ENCODE results near the gene HERC2.
"Not testable (repeated sequence)": the region's sequence is repeated elsewhere in the genome, so short reads cannot be mapped to it uniquely, and the experiment has no call there.

The HERC2 gene

DNA sequence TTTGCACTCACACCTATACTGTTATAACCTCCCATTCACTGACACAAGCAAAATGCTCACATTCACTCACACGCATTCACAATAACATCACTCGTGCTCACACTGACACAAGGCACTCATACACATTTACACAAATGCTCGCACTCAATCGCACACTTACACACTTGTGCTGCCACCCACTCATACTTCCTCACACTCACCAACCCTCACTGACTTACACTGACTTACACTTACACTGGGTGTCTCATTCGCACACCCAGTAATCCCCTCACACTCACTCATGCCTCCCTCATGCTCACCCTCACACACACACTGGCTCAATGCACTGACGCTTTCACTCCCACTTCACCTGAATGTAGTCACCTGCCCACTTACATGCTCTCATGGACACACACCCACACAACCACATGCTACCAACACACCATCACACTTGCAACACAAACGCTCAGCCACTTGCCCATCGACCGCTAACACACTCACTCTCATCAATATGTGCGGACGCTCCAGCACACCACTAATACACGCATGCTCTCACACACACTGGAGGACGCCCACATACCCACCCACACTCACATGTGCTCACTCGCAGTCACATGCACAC is 104.9 kb downstream of the HERC2 start:
- not testable (repeated sequence) for DNase-seq

DNA sequence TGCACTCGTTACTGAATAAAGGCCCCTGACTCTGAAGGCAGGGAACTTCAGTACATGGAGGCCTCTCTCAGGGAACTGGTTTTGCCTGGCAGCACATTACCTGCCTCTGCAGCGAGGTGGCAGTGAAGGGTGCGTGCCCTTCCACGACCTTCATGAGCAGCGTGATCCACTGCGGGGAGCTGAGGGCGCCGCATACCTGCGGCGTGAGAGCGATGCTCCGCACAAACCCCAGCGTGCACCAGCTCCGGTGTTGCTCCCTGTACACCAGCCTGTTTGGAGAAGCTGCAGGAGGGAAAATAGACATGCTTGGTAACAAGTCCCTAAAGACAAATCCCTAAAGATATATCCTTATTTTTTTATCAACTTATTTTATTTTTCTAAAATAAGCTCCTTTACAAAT is 106.5 kb downstream of the HERC2 start:
- not testable (repeated sequence) for DNase-seq

DNA sequence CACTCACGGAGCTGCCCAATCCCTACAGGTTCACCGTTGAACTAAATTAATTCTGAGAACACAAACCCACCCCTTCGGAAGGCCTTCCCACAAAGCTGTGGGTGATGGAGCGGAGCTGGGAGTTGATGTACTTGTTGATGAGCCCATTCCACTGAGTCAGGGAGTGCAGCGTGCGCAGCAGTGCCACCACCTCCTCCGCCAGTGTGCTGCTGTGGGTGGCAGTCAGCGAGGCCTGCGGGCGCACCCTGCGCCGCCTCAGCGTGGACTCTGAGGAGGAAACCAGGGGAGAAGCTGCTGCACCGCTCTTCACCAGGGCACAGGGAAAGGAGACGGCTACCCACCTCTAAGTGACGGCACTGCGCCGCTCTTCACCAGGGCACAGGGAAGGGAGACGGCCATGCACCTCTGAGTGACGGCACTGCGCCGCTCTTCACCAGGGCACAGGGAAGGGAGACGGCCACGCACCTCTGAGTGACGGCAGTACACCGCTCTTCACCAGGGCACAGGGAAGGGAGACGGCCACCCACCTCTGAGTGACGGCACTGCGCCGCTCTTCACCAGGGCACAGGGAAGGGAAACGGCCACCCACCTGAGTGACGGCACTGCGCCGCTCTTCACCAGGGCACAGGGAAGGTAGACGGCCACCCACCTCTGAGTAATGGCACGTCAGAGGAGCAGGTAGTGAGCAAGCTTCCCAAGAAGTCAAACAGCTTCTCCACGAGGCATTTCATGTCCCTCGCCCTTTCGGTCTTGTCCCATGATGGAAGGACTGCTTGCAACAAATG is 107.8 kb downstream of the HERC2 start:
- DNase-seq = not testable (repeated sequence)

DNA sequence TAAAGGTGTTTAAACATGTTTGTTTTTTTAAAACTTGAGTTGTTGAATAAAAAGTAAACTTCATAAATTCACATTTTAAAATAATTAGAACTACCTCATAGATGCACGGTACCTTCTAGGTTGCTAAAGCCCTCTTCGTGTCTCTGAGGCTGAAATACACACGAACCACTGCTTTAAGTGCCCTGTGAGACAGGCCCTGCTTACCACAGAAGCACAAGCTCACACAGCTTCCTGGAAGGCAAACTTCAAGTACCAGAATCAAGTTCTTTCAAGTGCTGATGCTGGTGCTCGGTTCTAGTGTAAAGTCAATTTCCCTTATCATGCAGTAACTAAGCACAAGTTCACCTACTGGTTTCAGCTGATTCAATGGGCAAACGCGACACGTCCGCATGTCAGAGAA is 108.6 kb downstream of the HERC2 start:
- not testable (repeated sequence) for DNase-seq

DNA sequence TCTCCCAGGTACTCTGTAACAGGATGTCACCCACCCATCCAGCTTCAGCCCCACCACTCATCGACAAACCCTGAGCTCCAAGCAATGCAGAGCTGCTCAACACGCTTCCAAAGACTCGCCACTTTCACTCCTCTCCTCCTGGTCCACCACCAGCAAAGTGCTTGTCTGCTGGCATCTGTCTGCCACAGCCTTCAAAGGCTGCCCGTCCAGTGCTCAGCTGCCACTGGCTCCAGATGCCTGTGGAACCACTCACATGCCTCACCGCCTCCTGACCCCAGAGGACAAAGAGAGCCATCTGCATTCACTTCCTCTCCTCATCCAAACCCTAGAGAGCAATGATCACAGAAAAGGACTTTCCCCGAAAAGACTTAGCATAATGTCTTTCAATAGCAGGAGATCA is 113.4 kb downstream of the HERC2 start:
- DNase-seq = no peak

- not testable (repeated sequence) for DNase-seq
Observed at GRCh38 chr15:28205640-28206039, 116.3 kb downstream of the HERC2 start.

DNA sequence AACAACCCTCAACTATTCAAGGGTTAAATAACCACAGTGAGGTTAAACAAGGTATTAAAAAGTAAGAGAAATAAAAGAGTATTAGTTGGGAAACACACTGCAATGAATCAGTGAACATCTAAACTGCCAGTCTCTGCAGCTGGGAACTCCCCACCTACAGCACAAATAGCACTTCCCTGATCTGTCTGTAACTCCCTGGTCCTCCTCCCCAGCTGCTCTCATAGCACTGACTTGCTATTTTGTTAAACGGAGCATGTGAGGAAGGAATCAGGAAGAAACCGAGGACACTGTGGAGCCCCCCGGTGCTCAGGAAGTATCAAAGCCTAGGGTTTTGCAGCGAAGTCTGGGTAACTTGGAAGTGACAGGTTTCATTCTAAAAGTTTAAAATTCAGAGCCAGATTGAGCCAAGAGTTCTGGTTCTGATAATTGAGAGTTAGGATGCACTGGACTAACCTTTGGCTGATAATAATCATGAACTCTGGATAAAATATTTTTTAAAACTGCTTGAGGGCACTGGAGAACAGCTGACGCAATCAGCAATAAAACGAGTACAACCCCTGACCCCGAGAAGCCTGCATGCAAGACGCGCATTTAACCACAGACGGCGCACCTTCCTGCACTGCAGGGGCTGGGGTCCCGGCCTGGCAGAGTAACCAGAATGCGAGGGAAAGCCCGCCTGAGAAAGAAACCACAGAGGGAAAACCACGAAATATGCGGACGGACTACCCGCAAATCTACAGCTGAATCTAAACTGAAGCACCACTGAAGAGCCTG is 118.7 kb downstream of the HERC2 start:
- DNase-seq = not testable (repeated sequence)

DNA sequence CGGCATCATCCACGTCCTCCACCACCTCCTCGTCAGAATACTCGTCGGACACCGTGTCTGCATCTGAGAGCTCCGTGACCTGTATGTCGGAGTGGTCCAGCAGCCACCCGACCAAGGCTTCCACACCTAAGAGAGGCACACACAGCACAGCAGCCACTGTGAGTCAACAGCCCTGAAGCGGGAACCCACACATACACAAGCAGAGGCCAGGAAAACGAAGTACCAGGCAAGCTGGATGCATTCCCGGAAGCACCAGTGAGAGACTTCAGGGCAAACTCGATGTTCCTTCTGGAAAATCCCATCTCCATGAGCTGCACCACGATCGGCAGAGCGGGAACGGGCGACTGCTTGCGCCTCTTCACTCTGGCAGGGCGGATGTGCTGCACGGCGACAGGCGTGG is 119.9 kb downstream of the HERC2 start:
- not testable (repeated sequence) for DNase-seq

DNA sequence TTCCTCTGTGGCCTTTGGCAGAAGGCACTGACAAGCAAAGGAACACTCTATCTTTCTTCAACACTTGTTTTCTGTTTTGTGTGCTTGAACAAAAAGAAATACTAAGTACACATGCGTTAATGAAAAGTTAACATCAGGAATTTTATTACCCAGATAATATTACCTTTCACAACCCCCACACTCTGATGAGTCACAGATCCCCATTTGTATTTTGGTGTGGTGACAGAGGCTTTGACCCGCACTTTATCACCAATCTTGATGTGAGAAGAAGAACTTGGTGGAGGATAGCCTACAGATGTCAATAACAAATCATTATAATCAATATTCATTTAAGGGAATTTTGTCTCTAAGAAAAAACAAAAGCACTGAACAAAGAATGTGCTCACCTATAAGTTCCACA is 123.8 kb downstream of the HERC2 start:
- DNase-seq = not testable (repeated sequence)

- not testable (repeated sequence) for DNase-seq
Observed at GRCh38 chr15:28197694-28198093, 124.3 kb downstream of the HERC2 start.

DNA sequence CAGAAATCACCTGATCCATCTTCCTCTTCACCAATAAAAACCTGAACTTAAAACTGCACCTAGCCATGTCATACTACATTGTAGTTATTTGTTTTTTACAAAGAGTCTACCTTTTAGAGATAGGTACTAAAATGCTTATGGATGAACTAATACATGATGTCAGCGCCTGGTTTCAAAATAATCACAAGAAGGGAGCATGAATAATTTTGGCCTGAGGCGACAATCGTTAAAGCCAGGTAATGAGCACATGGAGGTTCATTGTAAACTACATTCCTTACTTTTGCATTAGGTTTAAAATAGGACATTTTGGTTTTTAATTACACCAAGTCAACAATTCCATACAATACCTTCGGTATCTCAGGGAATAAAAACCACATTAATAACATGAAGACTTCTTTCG is 125.4 kb downstream of the HERC2 start:
- not testable (repeated sequence) for DNase-seq

DNA sequence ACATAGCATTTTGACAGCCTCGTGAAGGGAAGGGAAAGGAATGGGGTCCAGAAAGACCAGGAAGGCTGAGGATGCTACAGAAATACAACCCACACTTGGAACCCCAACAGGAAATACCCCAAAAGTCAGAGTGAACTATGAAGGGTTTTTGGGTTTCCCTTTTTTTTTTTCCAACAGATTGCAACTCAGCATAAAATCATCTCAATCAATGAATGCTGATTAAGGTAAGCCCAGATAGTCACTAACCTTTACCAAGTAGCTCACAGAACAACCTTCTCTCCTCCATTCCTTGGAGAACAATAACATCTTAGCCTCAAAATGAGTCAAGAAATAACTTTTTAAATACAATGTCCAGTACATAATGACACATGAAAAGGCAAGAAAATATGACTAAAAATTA is 129.2 kb downstream of the HERC2 start:
- no peak for DNase-seq

DNA sequence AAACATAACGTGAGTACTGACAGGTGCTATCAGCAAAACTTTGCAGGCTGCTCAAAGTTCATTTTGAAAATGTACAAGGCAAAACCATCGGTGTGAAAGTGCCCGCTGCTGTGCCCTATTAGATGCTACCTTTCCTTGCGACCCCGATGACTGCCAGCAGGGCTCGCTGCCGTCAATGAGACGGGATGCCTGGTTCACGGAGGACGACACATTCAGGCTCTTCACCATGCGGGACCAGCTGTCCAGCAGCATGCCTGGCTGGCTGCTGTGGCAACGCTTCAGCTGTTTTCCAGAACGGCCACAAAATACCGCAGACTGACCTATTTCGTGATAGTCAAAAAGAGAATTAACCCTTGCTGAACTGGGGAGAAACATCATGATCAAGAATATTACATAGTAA is 130.1 kb downstream of the HERC2 start:
- DNase-seq = no peak

DNA sequence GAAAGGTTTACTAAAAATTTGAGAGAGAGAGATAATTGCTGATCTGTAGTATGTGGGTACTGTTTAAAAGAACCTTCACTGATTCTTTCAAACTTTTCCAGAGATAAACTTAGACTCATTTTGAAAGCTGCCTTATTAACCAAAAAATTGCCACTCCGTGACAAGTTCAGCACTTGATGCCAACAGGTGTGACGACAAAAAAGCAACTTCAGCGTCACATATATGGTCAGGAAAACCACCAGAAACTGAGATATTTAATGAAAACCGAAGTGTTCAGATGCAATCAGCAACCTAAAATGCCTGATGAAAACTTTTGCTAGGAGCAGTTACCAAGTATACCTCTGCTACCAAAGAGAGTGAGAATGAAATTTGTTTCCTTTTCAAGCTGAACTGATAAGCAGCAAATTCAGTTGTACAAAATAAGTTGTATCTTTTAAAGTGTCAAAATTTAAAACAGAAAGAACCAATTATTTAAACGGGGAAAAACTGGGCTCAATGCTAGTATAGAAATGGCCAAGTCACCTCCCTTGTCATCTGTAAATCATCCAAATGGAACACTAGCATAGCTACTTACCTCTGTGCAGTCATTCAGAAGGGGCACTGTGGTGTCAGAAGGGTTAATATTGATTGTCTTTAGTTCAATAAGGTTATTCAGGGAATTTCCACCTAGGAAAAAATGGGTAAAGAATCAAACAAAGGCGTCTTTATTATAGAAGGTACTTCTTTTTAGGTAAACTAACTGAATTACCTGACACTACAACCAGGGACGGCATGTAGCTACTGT is 131.4 kb downstream of the HERC2 start:
- DNase-seq = no peak

GRCh38 chr15:28185148-28185895 is 136.7 kb downstream of the HERC2 start:
- no peak for DNase-seq

- no peak for DNase-seq
Observed at GRCh38 chr15:28184166-28184565, 137.8 kb downstream of the HERC2 start.

DNA sequence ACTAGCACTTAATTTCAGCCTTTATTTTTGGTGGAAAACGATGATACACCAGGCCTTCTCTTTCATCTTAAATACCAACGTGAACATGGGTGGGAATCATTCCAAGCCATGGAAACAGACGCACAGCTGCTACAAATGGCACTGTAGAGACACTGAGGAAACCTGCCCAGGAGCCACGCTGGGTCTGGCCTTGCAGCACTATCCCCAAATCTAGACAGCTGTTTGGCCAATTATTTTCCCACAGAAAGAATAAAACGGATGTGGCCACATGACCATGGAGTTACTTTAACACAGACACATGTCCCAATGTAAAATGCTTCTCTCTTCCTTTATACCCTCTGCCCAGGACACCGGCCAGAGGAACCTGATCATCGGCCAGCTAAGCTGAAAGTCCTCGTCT is 139.2 kb downstream of the HERC2 start:
- no peak for DNase-seq

- DNase-seq = no peak
Observed at GRCh38 chr15:28182216-28182615, 139.8 kb downstream of the HERC2 start.

- no peak for DNase-seq
Observed at GRCh38 chr15:28181366-28181765, 140.6 kb downstream of the HERC2 start.

- DNase-seq = no peak
Observed at GRCh38 chr15:28179270-28179669, 142.7 kb downstream of the HERC2 start.

DNA sequence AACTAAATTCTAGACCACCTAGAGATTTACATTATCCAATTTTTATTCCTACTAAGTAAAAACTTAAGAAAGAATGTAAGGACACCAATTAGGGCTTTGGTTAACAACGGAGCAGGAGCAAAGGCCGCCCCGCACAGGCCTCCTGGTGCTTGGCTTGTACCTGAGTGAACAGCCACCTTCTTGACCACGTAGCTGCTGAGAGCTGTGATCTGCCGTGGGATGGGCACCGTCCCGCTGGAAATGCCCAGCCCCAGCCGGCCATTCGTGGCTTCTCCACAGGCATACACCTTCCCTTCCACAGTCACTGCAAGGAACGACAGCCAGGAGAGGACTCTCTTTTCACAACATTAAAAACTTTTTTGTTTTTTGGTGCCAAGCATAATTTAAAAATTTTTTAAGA is 143.3 kb downstream of the HERC2 start:
- DNase-seq = no peak

DNA sequence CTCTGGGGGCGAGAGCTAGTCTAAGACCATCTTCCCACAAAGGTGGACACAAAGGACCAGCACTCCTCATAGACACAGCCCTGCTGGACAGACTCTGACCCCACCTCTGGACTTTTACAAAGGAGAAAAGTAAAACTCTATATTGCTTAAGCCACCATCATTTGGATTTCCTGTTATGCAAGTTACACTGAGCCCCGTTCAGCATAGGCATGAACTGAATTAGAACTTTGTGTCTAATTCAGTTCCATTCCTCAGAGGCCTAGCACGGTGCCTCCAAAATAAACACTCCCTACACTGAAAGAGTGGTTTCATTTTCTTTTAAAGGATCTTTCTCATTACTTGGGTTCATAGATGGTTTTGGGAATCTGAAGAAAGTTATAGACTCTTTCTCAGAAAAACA is 143.7 kb downstream of the HERC2 start:
- DNase-seq = no peak

All from NCI-H1436 (cell line).